ENCODE data around the gene CBY3. TPM values are rescaled to one million over a fixed set of nuclear protein-coding genes. Genes with fewer than 3 reads are reported as not detected.

CBY3 gene
- total and polyA plus RNA-seq, 2 of the 13 experiments (the other 11 are each of a cell fraction or from before 2014, with no cell fraction given) = not detected

DNA sequence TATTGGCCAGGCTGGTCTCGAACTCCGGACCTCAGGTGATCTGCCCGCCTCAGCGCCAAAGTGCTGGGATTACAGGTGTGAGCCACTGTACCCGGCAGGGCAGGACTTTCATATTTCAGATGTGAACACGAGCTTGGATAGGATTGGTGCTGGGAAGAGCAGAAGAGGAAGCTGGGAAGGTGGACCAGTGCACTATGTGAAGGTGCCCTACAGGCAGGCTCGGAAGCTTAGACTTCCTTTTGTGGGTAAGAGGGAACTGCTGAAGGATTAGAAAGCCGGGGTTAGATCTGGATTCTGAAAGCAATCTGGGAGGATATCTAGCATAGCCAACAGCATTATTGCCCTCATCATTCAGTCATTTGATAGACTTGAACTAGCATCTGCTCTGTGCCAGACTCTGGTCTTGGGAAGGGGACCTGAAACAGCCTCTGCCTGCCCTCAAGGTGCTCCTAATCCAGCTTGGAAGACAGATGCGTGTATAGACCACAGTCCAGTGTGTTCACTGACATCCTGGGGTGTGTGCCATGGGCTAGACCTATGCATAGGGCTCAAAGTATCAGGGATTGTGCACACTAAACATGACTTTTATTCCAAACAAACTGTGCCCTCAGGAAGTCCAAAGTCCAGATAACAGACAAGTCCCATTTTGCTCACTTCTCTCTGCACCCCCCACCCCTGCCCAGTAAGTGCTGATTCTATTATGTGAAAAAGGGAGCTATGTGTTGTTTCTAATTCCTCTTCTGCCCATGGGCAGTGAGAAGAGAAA lies 637 bp downstream of the CBY3 start (continued):
- TF ChIP-seq, protein P1, sequence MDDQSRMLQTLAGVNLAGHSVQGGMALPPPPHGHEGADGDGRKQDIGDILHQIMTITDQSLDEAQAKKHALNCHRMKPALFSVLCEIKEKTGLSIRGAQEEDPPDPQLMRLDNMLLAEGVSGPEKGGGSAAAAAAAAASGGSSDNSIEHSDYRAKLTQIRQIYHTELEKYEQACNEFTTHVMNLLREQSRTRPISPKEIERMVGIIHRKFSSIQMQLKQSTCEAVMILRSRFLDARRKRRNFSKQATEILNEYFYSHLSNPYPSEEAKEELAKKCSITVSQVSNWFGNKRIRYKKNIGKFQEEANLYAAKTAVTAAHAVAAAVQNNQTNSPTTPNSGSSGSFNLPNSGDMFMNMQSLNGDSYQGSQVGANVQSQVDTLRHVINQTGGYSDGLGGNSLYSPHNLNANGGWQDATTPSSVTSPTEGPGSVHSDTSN (CRISPR knock-in tag; IDR thresholded peaks at IDR 0.05; ENCODE audit: borderline replicate concordance) = no peak
- TF ChIP-seq ZNF605 (CRISPR knock-in tag; IDR thresholded peaks at IDR 0.05) = peak; percentile 84; the same call in 1 of the 2 replicates
- TF ChIP-seq PHB2 (IDR thresholded peaks at IDR 0.05; ENCODE audit: partially characterized antibody) = no peak
- TF ChIP-seq MEF2D (CRISPR knock-in tag; IDR thresholded peaks at IDR 0.05) = no peak; the same call in 1 of the 2 replicates
- TF ChIP-seq, protein P2, sequence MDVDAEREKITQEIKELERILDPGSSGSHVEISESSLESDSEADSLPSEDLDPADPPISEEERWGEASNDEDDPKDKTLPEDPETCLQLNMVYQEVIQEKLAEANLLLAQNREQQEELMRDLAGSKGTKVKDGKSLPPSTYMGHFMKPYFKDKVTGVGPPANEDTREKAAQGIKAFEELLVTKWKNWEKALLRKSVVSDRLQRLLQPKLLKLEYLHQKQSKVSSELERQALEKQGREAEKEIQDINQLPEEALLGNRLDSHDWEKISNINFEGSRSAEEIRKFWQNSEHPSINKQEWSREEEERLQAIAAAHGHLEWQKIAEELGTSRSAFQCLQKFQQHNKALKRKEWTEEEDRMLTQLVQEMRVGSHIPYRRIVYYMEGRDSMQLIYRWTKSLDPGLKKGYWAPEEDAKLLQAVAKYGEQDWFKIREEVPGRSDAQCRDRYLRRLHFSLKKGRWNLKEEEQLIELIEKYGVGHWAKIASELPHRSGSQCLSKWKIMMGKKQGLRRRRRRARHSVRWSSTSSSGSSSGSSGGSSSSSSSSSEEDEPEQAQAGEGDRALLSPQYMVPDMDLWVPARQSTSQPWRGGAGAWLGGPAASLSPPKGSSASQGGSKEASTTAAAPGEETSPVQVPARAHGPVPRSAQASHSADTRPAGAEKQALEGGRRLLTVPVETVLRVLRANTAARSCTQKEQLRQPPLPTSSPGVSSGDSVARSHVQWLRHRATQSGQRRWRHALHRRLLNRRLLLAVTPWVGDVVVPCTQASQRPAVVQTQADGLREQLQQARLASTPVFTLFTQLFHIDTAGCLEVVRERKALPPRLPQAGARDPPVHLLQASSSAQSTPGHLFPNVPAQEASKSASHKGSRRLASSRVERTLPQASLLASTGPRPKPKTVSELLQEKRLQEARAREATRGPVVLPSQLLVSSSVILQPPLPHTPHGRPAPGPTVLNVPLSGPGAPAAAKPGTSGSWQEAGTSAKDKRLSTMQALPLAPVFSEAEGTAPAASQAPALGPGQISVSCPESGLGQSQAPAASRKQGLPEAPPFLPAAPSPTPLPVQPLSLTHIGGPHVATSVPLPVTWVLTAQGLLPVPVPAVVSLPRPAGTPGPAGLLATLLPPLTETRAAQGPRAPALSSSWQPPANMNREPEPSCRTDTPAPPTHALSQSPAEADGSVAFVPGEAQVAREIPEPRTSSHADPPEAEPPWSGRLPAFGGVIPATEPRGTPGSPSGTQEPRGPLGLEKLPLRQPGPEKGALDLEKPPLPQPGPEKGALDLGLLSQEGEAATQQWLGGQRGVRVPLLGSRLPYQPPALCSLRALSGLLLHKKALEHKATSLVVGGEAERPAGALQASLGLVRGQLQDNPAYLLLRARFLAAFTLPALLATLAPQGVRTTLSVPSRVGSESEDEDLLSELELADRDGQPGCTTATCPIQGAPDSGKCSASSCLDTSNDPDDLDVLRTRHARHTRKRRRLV (CRISPR knock-in tag; IDR thresholded peaks at IDR 0.05) = no peak
- TF ChIP-seq IRX3 (CRISPR knock-in tag; IDR thresholded peaks at IDR 0.05; ENCODE audit: borderline replicate concordance, low read depth) = peak; percentile 49; the same call in 1 of the 2 replicates
- no peak for TF ChIP-seq MEIS2 (CRISPR knock-in tag; IDR thresholded peaks at IDR 0.05)
- TF ChIP-seq NFKB2 (CRISPR knock-in tag; IDR thresholded peaks at IDR 0.05; ENCODE audit: borderline replicate concordance) = no peak
- TF ChIP-seq, protein P3, sequence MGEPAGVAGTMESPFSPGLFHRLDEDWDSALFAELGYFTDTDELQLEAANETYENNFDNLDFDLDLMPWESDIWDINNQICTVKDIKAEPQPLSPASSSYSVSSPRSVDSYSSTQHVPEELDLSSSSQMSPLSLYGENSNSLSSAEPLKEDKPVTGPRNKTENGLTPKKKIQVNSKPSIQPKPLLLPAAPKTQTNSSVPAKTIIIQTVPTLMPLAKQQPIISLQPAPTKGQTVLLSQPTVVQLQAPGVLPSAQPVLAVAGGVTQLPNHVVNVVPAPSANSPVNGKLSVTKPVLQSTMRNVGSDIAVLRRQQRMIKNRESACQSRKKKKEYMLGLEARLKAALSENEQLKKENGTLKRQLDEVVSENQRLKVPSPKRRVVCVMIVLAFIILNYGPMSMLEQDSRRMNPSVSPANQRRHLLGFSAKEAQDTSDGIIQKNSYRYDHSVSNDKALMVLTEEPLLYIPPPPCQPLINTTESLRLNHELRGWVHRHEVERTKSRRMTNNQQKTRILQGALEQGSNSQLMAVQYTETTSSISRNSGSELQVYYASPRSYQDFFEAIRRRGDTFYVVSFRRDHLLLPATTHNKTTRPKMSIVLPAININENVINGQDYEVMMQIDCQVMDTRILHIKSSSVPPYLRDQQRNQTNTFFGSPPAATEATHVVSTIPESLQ (CRISPR knock-in tag; conservative IDR thresholded peaks at IDR 0.05) = no peak
- no peak for TF ChIP-seq KLF9 (CRISPR knock-in tag; IDR thresholded peaks at IDR 0.05; ENCODE audit: low read depth)
- no peak for TF ChIP-seq ATF7 (IDR thresholded peaks at IDR 0.05)
- TF ChIP-seq ATF7 (CRISPR knock-in tag; IDR thresholded peaks at IDR 0.05) = no peak
- 0 out of 2 replicates have a peak, but pooled peaks have one; percentile 18 for TF ChIP-seq ISL2 (CRISPR knock-in tag; IDR thresholded peaks at IDR 0.05)
- TF ChIP-seq HNRNPL (IDR thresholded peaks at IDR 0.05; ENCODE audit: low read depth, low read length) = no peak
- TF ChIP-seq YY1 (IDR thresholded peaks at IDR 0.05; ENCODE audit: insufficient read depth, insufficient replicate concordance, low read depth, low read length) = no peak
- TF ChIP-seq KAT2B (IDR thresholded peaks at IDR 0.05; ENCODE audit: borderline replicate concordance, low read depth, low read length) = no peak
- TF ChIP-seq, protein P4, sequence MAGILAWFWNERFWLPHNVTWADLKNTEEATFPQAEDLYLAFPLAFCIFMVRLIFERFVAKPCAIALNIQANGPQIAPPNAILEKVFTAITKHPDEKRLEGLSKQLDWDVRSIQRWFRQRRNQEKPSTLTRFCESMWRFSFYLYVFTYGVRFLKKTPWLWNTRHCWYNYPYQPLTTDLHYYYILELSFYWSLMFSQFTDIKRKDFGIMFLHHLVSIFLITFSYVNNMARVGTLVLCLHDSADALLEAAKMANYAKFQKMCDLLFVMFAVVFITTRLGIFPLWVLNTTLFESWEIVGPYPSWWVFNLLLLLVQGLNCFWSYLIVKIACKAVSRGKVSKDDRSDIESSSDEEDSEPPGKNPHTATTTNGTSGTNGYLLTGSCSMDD (CRISPR knock-in tag; IDR thresholded peaks at IDR 0.05) = no peak
- TF ChIP-seq, protein P5, sequence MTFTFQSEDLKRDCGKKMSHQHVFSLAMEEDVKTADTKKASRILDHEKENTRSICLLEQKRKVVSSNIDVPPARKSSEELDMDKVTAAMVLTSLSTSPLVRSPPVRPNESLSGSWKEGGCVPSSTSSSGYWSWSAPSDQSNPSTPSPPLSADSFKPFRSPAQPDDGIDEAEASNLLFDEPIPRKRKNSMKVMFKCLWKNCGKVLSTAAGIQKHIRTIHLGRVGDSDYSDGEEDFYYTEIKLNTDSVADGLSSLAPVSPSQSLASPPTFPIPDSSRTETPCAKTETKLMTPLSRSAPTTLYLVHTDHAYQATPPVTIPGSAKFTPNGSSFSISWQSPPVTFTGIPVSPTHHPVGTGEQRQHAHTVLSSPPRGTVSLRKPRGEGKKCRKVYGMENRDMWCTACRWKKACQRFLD (CRISPR knock-in tag; IDR thresholded peaks at IDR 0.05; ENCODE audit: borderline replicate concordance) = no peak
- TF ChIP-seq CAMTA2 (CRISPR knock-in tag; IDR thresholded peaks at IDR 0.05; ENCODE audit: borderline replicate concordance) = no peak

Measured in HepG2 (cell line).